Activated naive CD4-positive, alpha-beta T cell treated with anti-CD3 and anti-CD28 coated beads, Interleukin-2, amount 10 ng/mL, durations not matched to agents 5 hours and 36 hours (primary cell): Measurements from ENCODE around the gene HPGD. TPM values are rescaled to one million over a fixed set of nuclear protein-coding genes. Genes with fewer than 3 reads are reported as not detected.

Experiments used
- total RNA-seq, 2 experiments: library from RNA; stranded (reverse); gene quantifications; one replicate each; pipeline ENCODE4 v1.2.3, GENCODE V29; 2021

HPGD gene
- total RNA-seq, result 10 to 100 TPM in 1 of 2 experiments, 1 to 10 TPM in 1; 10.0 to 10.9 TPM

DNA sequence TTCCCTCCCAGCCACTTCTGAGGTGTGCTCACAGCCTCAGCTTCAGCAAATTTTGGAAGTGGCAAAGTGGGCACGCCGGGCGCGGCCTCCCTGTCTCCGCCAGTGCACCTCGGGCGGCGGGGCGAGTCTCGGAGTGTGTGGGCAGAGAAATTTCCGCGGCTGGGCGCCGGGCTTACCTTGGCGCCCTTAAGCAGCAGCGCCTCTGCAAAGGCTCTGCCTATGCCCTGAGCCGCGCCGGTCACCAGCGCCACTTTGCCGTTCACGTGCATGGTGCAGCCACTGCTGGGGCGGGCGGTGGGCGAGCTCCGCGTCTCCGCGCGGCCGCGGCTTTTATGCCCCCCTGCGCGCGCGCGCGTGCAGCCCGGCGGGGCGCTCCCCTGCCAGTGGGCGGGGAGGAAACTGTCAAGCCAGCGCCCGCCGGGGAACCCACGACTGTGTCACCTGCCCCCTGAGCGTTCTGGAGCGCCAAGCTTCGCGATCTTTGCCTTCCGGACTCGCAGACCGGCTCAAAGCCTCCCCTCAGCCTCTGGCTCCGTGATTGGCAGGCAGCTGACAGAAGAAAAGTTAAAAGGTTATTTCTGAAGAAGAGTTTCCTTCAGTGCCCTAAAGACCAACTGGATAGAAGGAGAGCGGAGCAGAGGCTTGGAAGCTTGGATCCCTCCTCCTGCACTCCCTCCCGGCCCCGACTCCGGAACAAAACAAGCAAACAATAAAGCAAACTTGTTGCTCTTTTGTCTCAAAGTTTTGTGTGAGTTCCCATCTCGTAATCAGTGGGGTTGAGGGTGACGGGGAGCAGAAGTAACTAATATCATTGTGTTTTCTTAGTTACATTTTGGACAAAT, at the start of gene HPGD:
Gene HPGD (minus strand): TSS at position 306 of the 842 bp plus-strand sequence. CDS start 37 bp downstream, at position 269.

Other genes with a start within 250 kb of the HPGD start
- gene FBXO8, start 238.8 kb downstream of the HPGD start, total RNA-seq, result 10 to 100 TPM; 21.5 to 22.2 TPM
- gene CEP44, start 238.6 kb downstream of the HPGD start, total RNA-seq, result 10 to 100 TPM; 16.5 to 18.7 TPM